ENCODE results near the gene WDR59. TPM values are rescaled to one million over a fixed set of nuclear protein-coding genes. Genes with fewer than 3 reads are reported as not detected.

The WDR59 gene
- total and polyA plus RNA-seq, 2 donors from 2014 or later: 32.6 to 60.0 TPM

GRCh38 chr16:75012380-75013081 is 27.6 kb upstream of the WDR59 start:
- Histone ChIP-seq H3K9ac (ENCODE audit: low read length in 3 of 3) (peak overlapping the region in 1 of 3 donors; percentile 43), H3K4me3 (ENCODE audit: low read length in 3 of 3) (peak overlapping the region in 1 of 3 donors; percentile 12)

GRCh38 chr16:75011634-75012307 is 26.8 kb upstream of the WDR59 start:
- H3K36me3 ChIP-seq (ENCODE audit: control insufficient read depth in 2 of 3, insufficient read depth in 3 of 3, low read length in 3 of 3): no peaks in the 10 kb centered on the region
- H3K9me3 ChIP-seq (ENCODE audit: control insufficient read depth in 2 of 3, insufficient read depth in 1 of 3, low read length in 3 of 3): no peaks in the 10 kb centered on the region
- H3K4me1 ChIP-seq (ENCODE audit: control insufficient read depth in 2 of 3, insufficient read depth in 2 of 3, low read depth in 1 of 3, low read length in 3 of 3): peaks cover 0 to 12% (median 12%) of the 10 kb centered on the region in 3 donors
- FAIRE-seq: no peak
- H3K27ac ChIP-seq (ENCODE audit: low read depth in 2 of 2, low read length in 2 of 2): peak overlapping the region; percentile 87 to 89
- intact Hi-C loops (cut with DNase I): no loop called here
- peak overlapping the region in 1 of 3 donors; percentile 43 for H3K9ac ChIP-seq (ENCODE audit: low read length in 3 of 3)
- no peaks in the 10 kb centered on the region for H3K27me3 ChIP-seq (ENCODE audit: control insufficient read depth, insufficient read depth, low read length)
- TF ChIP-seq CTCF (IDR thresholded peaks at IDR 0.05; ENCODE audit: borderline replicate concordance, extremely low read depth, insufficient read depth): no peak
- peak overlapping the region in 1 of 3 donors; percentile 12 for H3K4me3 ChIP-seq (ENCODE audit: low read length in 3 of 3)
- DNase-seq: no peak

More at GRCh38 chr16:75012380-75013081, 27.6 kb upstream of the WDR59 start:
- Histone ChIP-seq H3K4me1 (ENCODE audit: control insufficient read depth in 2 of 3, insufficient read depth in 2 of 3, low read depth in 1 of 3, low read length in 3 of 3) (peaks cover 0 to 12% (median 12%) of the 10 kb centered on the region in 3 donors), H3K9me3 (ENCODE audit: control insufficient read depth in 2 of 3, insufficient read depth in 1 of 3, low read length in 3 of 3) (no peaks in the 10 kb centered on the region), H3K27me3 (ENCODE audit: control insufficient read depth, insufficient read depth, low read length) (no peaks in the 10 kb centered on the region), H3K27ac (ENCODE audit: low read depth in 2 of 2, low read length in 2 of 2) (peak overlapping the region; percentile 87 to 89), H3K36me3 (ENCODE audit: control insufficient read depth in 2 of 3, insufficient read depth in 3 of 3, low read length in 3 of 3) (no peaks in the 10 kb centered on the region)
- intact Hi-C loops (cut with DNase I): no loop called here
- TF ChIP-seq CTCF (IDR thresholded peaks at IDR 0.05; ENCODE audit: borderline replicate concordance, extremely low read depth, insufficient read depth): no peak
- peak in 1 of 5 donors; percentile 41 for DNase-seq
- no peak for FAIRE-seq

- Histone ChIP-seq H3K36me3 (ENCODE audit: control insufficient read depth in 2 of 3, insufficient read depth in 3 of 3, low read length in 3 of 3) (no peaks in the 10 kb centered on the region), H3K4me1 (ENCODE audit: control insufficient read depth in 2 of 3, insufficient read depth in 2 of 3, low read depth in 1 of 3, low read length in 3 of 3) (peaks cover 0 to 12% (median 12%) of the 10 kb centered on the region in 3 donors), H3K9me3 (ENCODE audit: control insufficient read depth in 2 of 3, insufficient read depth in 1 of 3, low read length in 3 of 3) (no peaks in the 10 kb centered on the region), H3K27me3 (ENCODE audit: control insufficient read depth, insufficient read depth, low read length) (no peaks in the 10 kb centered on the region), H3K4me3 (ENCODE audit: low read length in 3 of 3) (no peak overlapping the region), H3K27ac (ENCODE audit: low read depth in 2 of 2, low read length in 2 of 2) (no peak overlapping the region), H3K9ac (ENCODE audit: low read length in 3 of 3) (no peak overlapping the region)
- intact Hi-C loops (cut with DNase I): no loop called here
- DNase-seq (no peak), FAIRE-seq (no peak)
- no peak for TF ChIP-seq CTCF (IDR thresholded peaks at IDR 0.05; ENCODE audit: borderline replicate concordance, extremely low read depth, insufficient read depth)
Observed at GRCh38 chr16:75010427-75010826, 25.5 kb upstream of the WDR59 start.
